ENCODE results near the gene NMU. TPM values are rescaled to one million over a fixed set of nuclear protein-coding genes. Genes with fewer than 3 reads are reported as not detected.

NMU gene
- total and polyA plus RNA-seq, 9 of the 15 experiments (the other 6 are each of a cell fraction or from before 2014, with no cell fraction given): 73.8 to 846 (median 599) TPM

DNA sequence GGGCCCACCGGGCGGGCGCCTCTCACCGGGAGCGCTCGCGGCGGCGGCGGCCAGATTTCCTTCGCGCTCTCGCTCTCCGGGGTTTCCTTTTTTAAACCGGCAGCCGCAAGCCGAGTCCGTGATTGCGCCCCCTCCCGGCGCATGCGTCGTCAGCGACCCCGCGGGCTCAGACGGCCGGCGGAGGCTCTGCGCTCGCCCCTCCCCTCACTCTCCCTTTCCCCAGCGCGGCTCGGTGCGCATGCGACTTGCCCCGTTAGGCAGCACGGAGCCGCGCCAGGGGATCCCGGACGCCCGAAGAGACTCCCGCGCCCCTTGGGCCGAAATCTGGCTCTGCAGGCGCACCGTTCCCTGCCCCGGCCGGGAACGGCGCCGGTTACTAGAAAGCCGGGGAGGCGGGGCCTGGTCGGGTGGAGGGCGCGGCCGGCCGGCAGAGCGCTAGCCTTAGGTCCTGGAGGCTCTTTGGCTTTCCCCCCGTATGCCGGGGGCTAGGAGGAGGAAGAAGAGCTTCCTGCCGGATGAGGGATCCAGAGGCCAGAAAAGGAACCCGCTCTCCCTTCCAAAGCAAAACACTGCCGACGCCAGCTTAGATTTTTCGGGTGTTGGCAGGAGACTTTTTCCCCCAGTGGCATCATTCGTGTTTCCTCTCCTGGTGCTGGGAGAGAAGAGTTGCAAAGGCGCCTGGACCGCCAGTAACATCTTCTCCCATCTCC, 89.2 kb downstream of the NMU start, which contains the start of gene CLOCK:
TSS of gene CLOCK (minus strand) at position 154 of the 710 bp plus-strand sequence. CDS start 64,124 bp downstream, outside the sequence.
- POLR2A ChIA-PET: no interaction called here
- peaks cover 9 to 27% of the 10 kb centered on the region in 2 experiments; a peak in 4 of 5 replicates for H3K4me1 ChIP-seq (replicated peaks in 1 of 2; ENCODE audit: control insufficient read depth in 2 of 2, insufficient read depth in 2 of 2, low read length in 2 of 2)
- peak within 1 kb of the TSS; percentile 82 for H2AFZ ChIP-seq (ENCODE audit: low read depth, low read length)
- intact Hi-C loops (cut with micrococcal nuclease): loop anchor here (2.0 to 10.0 kb wide), 6 partner anchors 90 to 362 kb away; partner anchors contain the start of genes NMU and SRD5A3
- H3K36me3 ChIP-seq (ENCODE audit: control insufficient read depth, insufficient read depth, low read length): no peaks in the 10 kb centered on the region
- no peaks in the 10 kb centered on the region for H3K9me1 ChIP-seq (ENCODE audit: control insufficient read depth, insufficient read depth, low read length)
- H3K4me2 ChIP-seq (ENCODE audit: insufficient read depth, low read length): peak within 1 kb of the TSS; percentile 80
- DNase-seq (ENCODE audit: extremely low read depth in 1 of 4, low spot score in 3 of 4) (peak; percentile 89 to 91 (median 90)), FAIRE-seq (no peak), ATAC-seq (peak; percentile 81)
- H3K4me3 ChIP-seq: peak within 1 kb of the TSS; percentile 50
- peak within 1 kb of the TSS; percentile 91 for H3K27ac ChIP-seq (ENCODE audit: extremely low read depth, low read depth, low read length)
- no TSS peak for BruUV-seq (replicated peaks)
- H4K20me1 ChIP-seq (replicated peaks; ENCODE audit: control insufficient read depth, insufficient read depth, low read length): no peaks in the 10 kb centered on the region
- no peaks in the 10 kb centered on the region for H3K27me3 ChIP-seq (ENCODE audit: control insufficient read depth in 2 of 2, insufficient read depth in 2 of 2, low read length in 2 of 2)
- in situ Hi-C loops (cut with MboI): loop anchor here (10.0 kb wide), 1 partner anchor 202 kb away; the partner anchor contains the start of gene SRD5A3
- peak within 1 kb of the TSS; percentile 72 to 95 for H3K9ac ChIP-seq (ENCODE audit: insufficient read depth in 1 of 2, low read depth in 2 of 2, low read length in 2 of 2)
- 1% methylated on average over 54 of the region's 71 CpGs for WGBS (ENCODE audit: insufficient coverage, low coverage, missing lambda C conversion rate)
- H3K9me3 ChIP-seq (replicated peaks; ENCODE audit: control insufficient read depth, insufficient read depth, low read depth, low read length): no peaks in the 10 kb centered on the region
- H3K79me2 ChIP-seq (ENCODE audit: control insufficient read depth, insufficient read depth, low read length): peaks cover 40% of the 10 kb centered on the region
- CTCF ChIA-PET (ENCODE audit: low intra/inter-chr PET ratio): no interaction called here
- TF ChIP-seq JUN (IDR thresholded peaks at IDR 0.05; ENCODE audit: borderline replicate concordance, low read depth, low read length) (no peak), JUN (CRISPR knock-in tag; IDR thresholded peaks at IDR 0.05; ENCODE audit: borderline replicate concordance) (no peak), NEUROD1 (IDR thresholded peaks at IDR 0.05; ENCODE audit: borderline replicate concordance, low read depth, low read length, partially characterized antibody) (no peak), SLC30A9 (CRISPR knock-in tag; IDR thresholded peaks at IDR 0.05) (no peak), POLR2A (conservative IDR thresholded peaks at IDR 0.05) (peak; percentile 72), ZKSCAN3 (CRISPR knock-in tag; IDR thresholded peaks at IDR 0.05) (no peak), SNRNP70 (optimal IDR thresholded peaks at IDR 0.05; ENCODE audit: low read depth, low read length) (no peak), XRCC5 (IDR thresholded peaks at IDR 0.05; ENCODE audit: low read depth, low read length) (0 out of 2 replicates have a peak, but pooled peaks have one; percentile 53), GATAD2A (IDR thresholded peaks at IDR 0.05) (no peak)
- TF ChIP-seq, protein P1, sequence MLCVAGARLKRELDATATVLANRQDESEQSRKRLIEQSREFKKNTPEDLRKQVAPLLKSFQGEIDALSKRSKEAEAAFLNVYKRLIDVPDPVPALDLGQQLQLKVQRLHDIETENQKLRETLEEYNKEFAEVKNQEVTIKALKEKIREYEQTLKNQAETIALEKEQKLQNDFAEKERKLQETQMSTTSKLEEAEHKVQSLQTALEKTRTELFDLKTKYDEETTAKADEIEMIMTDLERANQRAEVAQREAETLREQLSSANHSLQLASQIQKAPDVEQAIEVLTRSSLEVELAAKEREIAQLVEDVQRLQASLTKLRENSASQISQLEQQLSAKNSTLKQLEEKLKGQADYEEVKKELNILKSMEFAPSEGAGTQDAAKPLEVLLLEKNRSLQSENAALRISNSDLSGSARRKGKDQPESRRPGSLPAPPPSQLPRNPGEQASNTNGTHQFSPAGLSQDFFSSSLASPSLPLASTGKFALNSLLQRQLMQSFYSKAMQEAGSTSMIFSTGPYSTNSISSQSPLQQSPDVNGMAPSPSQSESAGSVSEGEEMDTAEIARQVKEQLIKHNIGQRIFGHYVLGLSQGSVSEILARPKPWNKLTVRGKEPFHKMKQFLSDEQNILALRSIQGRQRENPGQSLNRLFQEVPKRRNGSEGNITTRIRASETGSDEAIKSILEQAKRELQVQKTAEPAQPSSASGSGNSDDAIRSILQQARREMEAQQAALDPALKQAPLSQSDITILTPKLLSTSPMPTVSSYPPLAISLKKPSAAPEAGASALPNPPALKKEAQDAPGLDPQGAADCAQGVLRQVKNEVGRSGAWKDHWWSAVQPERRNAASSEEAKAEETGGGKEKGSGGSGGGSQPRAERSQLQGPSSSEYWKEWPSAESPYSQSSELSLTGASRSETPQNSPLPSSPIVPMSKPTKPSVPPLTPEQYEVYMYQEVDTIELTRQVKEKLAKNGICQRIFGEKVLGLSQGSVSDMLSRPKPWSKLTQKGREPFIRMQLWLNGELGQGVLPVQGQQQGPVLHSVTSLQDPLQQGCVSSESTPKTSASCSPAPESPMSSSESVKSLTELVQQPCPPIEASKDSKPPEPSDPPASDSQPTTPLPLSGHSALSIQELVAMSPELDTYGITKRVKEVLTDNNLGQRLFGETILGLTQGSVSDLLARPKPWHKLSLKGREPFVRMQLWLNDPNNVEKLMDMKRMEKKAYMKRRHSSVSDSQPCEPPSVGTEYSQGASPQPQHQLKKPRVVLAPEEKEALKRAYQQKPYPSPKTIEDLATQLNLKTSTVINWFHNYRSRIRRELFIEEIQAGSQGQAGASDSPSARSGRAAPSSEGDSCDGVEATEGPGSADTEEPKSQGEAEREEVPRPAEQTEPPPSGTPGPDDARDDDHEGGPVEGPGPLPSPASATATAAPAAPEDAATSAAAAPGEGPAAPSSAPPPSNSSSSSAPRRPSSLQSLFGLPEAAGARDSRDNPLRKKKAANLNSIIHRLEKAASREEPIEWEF (CRISPR knock-in tag; IDR thresholded peaks at IDR 0.05): no peak
- TF ChIP-seq, protein P2, sequence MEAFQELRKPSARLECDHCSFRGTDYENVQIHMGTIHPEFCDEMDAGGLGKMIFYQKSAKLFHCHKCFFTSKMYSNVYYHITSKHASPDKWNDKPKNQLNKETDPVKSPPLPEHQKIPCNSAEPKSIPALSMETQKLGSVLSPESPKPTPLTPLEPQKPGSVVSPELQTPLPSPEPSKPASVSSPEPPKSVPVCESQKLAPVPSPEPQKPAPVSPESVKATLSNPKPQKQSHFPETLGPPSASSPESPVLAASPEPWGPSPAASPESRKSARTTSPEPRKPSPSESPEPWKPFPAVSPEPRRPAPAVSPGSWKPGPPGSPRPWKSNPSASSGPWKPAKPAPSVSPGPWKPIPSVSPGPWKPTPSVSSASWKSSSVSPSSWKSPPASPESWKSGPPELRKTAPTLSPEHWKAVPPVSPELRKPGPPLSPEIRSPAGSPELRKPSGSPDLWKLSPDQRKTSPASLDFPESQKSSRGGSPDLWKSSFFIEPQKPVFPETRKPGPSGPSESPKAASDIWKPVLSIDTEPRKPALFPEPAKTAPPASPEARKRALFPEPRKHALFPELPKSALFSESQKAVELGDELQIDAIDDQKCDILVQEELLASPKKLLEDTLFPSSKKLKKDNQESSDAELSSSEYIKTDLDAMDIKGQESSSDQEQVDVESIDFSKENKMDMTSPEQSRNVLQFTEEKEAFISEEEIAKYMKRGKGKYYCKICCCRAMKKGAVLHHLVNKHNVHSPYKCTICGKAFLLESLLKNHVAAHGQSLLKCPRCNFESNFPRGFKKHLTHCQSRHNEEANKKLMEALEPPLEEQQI (IDR thresholded peaks at IDR 0.05): no peak
- TF ChIP-seq, protein P3, sequence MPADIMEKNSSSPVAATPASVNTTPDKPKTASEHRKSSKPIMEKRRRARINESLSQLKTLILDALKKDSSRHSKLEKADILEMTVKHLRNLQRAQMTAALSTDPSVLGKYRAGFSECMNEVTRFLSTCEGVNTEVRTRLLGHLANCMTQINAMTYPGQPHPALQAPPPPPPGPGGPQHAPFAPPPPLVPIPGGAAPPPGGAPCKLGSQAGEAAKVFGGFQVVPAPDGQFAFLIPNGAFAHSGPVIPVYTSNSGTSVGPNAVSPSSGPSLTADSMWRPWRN (IDR thresholded peaks at IDR 0.05; ENCODE audit: low read depth): no peak

All from K562 (cell line).